NCI-H2227 (cell line): ENCODE results near the gene SFMBT1.
A peak's percentile ranks its signal among the peaks of the same experiment; 100 is the strongest.
"Not testable (repeated sequence)": the region's sequence is repeated elsewhere in the genome, so short reads cannot be mapped to it uniquely, and the experiment has no call there.

ENCODE experiments used
- DNase-seq: peaks from one replicate; lab custom pipeline; 2025; ENCODE audit not compliant: unreplicated experiment; lab: John Stamatoyannopoulos, UW

SFMBT1 gene

GRCh38 chr3:53074366-53074696 is 28.5 kb upstream of the SFMBT1 start:
- DNase-seq = no peak

GRCh38 chr3:53073553-53074365 is 27.9 kb upstream of the SFMBT1 start:
- DNase-seq = no peak

- DNase-seq = peak; percentile 55
Observed at GRCh38 chr3:53072653-53073552, 27.0 kb upstream of the SFMBT1 start.

DNA sequence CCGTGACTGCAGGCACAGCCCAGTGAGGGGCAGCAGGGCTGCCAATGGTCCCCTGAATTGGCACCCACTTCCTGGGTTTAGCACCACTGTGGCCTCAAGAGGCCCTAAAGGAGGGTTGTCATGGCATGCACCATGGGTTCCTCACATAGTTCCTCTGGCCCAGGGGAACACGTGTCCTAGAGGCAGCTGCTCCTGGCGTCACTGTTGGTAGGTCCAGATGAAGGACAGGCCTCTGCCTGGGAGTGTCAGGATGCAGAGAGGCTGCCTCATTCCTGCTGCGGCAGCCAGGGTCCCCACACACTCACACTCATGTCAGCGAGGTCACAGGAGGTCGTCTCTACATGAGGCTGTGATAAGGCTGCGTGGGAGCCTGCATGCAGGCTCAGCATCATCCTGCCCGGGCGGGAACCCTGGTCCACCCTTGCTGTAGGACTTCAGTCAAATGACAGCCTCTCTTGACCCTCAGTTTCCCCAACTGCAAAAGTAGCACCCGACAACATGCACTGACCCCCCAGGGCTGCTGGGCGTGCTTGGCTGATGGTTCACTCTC is 26.1 kb upstream of the SFMBT1 start:
- DNase-seq = no peak

DNA sequence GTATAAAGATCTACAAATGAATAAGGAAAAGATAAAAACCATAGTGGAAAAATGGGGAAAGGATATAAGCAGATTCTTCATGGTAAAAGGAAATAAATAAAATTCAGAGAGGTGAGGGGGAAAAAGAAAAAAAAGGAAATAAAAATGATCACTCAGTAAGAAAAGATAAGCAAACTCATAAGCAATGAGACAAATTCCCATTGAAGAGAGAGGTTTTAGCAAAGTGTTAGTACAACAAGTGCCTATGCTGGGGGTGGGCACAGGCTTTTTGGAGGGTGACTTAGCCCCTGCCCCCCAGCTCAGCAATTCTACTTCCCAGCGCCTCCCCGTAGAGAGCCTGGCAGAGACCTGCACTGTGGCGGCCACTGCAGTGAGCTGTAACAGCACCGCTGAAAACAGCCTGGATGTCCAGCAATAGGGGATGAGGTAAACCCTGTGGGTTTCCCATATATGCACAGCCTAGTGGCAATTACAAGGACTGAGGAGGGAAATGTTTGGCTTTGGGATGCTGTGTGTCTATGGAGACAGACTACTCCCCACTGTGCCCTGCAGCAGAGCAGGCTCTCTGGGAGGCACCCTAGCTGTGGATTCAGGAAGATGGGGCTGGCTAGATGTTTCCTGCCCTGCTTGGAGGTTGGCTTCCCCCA is 23.7 kb upstream of the SFMBT1 start:
- DNase-seq = no peak

DNA sequence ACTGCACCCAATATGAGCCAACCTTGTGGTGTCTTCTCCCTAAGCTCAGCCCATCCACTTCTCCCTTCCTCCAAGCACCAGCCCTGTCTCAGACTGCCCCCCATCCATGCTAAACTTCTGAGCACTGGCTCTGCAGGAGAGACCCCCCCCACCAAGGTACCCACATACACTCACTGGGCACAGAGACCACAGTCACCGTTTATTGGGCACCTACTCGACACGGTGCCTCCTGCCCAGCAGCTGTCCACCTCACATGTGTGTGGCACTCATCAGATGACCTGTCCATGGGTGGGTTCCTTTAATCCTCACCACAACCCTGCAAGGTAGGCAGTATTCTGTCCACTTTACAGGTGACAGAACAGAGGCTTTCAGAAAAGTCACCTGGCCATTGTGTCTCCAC is 22.3 kb upstream of the SFMBT1 start:
- no peak for DNase-seq

GRCh38 chr3:53067567-53067966 is 21.7 kb upstream of the SFMBT1 start:
- DNase-seq = no peak

DNA sequence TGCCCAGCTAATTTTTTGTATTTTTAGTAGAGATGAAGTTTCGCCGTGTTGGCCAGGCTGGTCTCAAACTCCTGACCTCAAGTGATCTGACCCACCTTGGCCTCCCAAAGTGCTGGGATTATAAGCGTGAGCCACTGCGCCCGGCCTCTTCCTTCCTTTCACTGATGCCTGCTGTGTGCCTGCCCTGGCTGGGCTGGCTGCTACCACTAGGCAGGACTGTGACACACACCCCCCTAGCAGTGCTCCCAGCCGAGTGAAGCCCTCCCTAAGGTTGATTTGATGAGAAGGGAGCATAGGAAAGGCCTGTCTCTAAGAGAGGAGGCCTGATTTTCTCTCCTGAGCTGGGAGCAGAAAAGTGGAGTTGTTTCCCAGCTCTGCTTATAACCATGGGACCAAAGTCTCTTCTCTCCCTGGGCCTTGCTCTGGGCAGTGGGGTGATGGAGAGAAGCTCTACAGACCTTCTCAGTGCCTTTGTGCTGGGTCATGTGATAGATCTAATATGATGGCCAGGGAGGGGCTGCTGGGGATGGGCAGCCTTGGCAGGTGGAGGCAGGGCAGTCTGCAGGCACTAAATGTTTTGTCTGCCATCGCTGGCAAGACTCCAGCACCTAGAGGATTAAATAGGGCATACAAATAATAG is 20.1 kb upstream of the SFMBT1 start:
- no peak for DNase-seq

DNA sequence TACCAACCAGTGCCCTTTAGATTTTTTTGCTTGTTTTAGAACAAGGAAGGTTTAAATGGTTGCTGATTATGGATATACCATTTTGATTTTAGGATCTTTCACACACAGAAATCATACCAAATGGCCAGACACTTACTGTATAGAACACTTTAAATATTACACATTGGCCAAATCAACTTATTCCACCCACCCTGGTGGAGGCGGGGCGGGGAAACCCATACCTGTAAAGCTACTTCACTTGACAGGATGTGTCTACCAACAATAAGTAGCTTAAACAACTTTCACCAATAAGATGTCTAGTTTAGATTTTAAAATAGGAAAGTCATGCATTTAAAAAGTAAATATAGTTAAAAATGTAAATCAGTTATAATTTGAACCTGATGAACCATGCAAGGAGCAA is 17.0 kb upstream of the SFMBT1 start:
- no peak for DNase-seq

DNA sequence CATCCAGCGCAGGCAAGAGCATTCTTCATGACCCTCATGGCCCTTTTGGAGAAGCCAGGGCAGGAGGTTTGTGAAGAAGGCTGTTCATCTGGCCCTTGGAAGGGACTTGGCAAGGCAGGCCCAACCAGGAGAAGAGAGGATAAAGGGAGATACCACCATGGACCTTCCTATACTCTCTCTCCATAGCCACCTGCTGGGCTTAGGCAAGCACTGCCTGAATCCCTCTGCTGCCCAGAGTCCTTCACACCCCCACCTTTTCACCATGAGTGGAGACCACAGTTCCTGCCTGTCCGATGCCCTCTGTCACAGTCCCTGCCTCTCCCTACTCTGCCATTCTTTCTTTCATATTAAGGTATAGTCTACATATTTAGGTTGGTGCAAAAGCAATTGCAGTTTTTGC is 10.6 kb upstream of the SFMBT1 start:
- no peak for DNase-seq

DNA sequence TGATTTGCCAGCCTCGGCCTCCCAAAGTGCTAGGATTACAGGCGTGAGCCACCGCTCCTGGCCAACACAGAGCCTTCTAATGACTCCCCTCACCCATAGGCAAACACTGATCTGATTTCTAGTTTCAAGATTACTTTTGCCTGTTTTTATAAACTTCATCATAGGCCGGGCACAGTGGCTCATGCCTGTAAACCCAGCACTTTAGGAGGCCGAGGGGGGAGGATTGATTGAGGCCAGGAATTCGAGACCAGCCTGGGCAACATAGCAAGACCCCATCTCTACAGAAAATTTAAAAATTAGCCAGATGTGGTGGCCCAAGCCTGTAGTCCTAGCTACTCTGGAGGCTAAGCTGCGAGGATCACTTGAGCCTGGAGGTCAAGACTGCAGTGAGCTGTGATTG is 8.4 kb upstream of the SFMBT1 start:
- not testable (repeated sequence) for DNase-seq

GRCh38 chr3:53051929-53052328 is 6.1 kb upstream of the SFMBT1 start:
- no peak for DNase-seq

DNA sequence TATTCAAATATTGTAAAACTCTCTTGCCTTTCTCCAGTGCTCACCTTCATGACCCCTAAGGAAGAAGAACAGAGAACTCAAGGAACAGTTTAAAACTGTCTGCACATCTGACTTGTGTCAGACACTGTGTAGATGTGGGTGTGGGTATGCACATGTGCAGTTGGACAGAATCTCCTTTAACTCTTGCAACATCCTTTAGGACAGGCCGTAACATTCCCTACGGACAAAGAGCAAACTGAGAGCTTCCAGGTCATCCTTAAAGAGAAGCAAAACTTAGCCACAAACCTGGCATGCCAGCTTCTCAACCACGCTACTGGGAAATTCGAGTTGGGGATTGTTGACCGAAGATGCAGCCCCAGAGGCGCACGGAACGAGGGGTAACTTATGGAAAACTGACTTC is 4.1 kb upstream of the SFMBT1 start:
- DNase-seq = no peak

GRCh38 chr3:53046171-53047170 is 598 bp upstream of the SFMBT1 start:
- peak; percentile 57 for DNase-seq

DNA sequence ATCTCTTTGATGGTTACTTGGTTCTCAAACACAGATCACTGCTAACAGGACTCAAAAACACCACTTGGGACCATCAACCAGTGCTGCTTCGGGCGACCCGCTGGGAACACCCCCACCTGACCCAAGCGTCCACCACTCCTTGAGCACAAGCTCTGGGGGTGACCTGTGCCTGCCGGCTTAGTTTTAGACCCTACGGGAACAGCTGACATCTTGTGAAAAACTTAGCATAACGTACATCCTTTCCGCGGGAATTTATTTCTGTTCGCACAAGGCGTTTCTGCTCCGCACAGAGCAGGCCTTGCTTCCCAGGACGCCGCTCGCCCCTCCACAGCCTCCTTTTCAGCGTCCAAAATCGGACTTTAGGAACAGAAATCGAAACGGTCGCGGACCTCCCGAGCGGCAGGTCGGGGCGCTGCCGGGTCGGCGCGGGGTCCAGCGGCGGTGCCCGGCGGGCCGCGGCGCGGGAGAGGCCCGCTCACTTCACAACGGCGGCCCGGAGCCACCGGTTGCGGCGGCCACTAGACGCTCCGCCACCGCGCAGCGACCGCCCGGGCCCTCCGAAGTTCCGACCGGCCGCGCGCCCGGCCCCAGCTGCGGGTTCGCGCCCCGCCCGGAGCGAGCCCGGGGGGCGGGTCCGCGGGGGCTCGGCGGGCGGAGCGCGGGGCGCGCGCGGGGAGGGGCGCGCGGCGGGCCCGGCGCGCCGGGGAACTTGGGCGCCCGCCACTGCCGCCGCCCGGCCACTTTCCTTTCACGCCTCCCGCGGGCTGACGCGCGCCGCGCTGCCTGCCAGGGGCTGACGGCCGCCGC is 959 bp downstream of the SFMBT1 start:
- peak; percentile 67 for DNase-seq

DNA sequence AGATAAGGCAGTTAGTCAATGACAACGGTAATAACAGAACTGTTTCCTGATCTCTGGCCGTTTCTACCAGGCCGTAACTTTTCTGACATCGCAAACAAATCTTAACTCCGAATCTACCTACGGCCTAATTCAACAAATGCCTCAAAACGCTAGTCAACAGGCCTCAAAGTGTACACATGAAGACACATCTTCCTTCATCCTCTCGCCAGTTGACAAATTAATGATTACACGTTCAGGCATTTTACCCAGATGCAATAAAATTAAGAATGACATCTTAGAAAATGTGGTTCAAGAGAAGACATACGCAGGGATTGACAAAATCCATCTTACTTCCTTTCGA is 1.5 kb downstream of the SFMBT1 start:
- DNase-seq = no peak

DNA sequence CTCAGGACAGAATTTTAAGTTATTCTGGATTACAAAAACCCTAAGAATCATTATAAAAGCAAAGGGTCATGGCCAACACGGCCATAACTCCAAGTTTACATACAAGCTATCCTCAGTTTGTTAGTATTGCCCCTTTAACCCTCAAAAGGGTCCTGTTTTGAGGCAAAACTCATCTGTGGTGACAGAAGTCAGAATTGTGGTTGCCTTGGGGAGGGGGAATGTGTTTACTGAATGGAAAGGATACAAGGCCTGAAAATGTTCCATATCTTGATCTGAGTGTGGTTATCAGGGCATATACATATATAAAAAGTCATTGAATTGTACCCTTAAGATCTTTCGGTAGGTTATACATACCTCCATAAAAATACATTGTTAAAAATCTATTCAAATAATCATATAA is 2.1 kb downstream of the SFMBT1 start:
- no peak for DNase-seq

DNA sequence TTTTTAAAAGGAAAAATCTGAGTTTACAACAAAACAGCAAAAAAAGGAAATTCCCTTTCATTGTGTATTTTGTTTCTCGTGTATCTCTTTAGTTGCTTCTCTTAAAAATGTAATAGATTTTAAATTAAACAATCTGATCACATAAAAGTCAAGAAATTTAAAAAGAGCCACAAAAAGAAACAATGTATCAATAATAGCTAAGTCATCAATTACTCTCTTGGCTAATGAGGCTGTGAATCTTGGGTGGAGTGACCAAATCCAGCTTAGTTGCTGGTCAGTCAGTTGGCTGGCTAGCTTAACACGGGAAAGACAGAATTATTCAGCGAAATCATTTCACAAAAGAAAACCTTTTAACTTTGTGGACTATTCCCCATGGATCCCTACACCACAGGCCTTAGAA is 3.2 kb downstream of the SFMBT1 start:
- DNase-seq = no peak

DNA sequence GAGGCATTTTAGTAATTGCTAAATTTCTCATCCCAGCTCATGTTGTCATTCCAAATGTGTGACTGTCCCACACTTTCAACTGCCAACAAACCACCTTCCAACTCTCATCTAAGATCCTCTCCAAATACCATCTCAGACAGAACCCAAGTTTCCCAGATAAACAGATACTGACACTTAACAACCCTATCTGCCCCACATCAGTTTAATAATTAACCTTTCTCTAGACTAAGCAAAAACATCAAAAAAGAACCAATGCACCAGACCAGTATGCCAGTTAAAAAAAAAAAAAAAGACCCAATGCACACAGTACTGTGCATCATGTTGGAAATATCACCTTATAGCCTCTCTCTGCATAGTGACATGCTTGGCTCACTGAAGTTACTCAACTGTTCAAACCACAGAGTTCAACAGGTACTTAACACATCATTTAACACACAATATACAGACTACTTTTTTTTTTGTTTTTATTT is 5.5 kb downstream of the SFMBT1 start:
- no peak for DNase-seq
